ENCODE results near the gene C1orf185. TPM values are rescaled to one million over a fixed set of nuclear protein-coding genes. Genes with fewer than 3 reads are reported as not detected.

Gene C1orf185
- total and polyA plus RNA-seq, 9 of the 15 experiments (the other 6 are each of a cell fraction or from before 2014, with no cell fraction given), result not detected

DNA sequence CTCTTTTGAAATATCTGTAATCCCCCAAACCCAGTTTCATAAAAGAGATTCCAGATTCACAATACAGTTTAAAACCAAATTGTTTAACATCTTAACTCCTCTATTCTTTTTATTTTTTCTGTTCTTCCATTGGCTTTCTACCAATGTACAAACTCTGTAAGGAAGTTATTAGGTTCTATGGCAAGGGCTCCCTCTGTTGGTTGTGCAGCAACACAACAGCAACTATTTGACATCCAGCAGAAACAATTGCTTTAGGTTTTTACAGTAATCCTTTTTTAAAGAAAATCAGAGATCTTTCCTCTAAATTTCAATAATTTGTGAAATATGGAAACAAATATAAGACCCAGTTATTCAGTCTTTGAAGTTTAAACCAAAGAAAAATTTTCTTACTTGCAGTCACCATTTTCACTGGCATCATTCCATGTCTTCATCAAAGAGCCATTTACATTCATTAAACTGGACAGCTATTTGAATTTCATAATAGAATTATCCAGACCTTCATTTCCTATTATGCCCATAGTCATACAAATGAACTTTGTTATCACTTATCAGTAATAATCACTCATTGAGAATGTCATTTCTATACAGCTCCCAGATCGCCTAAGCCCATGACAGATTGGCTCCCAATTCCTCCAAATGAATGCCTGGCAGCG, 87.5 kb downstream of the C1orf185 start:
- FAIRE-seq (peak; percentile 85), ATAC-seq (peak; percentile 80), DNase-seq (ENCODE audit: extremely low read depth in 1 of 4, low spot score in 3 of 4) (peak; percentile 75 to 79 (median 76))
- ChIA-PET POLR2A (interaction anchor here (0.6 to 1.5 kb wide), 4 partner anchors 10 to 418 kb away, joined by 3 read pairs; no protein-coding TSS in a partner anchor), CTCF (ENCODE audit: low intra/inter-chr PET ratio) (interaction anchor here (0.5 to 5.9 kb wide), 7 partner anchors 24 to 820 kb away, joined by 3 to 58 read pairs (median 3); no protein-coding TSS in a partner anchor)
- Histone ChIP-seq H3K4me1 (replicated peaks in 1 of 2; ENCODE audit: control insufficient read depth in 2 of 2, insufficient read depth in 2 of 2, low read length in 2 of 2) (peaks cover 0 to 3% of the 10 kb centered on the region in 2 experiments; a peak in 1 of 5 replicates), H3K4me3 (no peak overlapping the region), H3K9me3 (replicated peaks; ENCODE audit: control insufficient read depth, insufficient read depth, low read depth, low read length) (no peaks in the 10 kb centered on the region), H3K27ac (ENCODE audit: extremely low read depth, low read depth, low read length) (no peak overlapping the region), H2AFZ (ENCODE audit: low read depth, low read length) (no peak overlapping the region), H3K9ac (ENCODE audit: insufficient read depth in 1 of 2, low read depth in 2 of 2, low read length in 2 of 2) (no peak overlapping the region), H3K27me3 (ENCODE audit: control insufficient read depth in 2 of 2, insufficient read depth in 2 of 2, low read length in 2 of 2) (peaks cover 0 to 3% of the 10 kb centered on the region in 2 experiments; a peak in 1 of 5 replicates), H3K36me3 (ENCODE audit: control insufficient read depth, insufficient read depth, low read length) (no peaks in the 10 kb centered on the region), H3K4me2 (ENCODE audit: insufficient read depth, low read length) (no peak overlapping the region), H3K79me2 (ENCODE audit: control insufficient read depth, insufficient read depth, low read length) (no peaks in the 10 kb centered on the region), H4K20me1 (replicated peaks; ENCODE audit: control insufficient read depth, insufficient read depth, low read length) (no peaks in the 10 kb centered on the region), H3K9me1 (ENCODE audit: control insufficient read depth, insufficient read depth, low read length) (no peaks in the 10 kb centered on the region)
- in situ Hi-C loops (cut with MboI) (loop anchor here (5.0 to 10.0 kb wide), 3 partner anchors 265 to 815 kb away; no protein-coding TSS in a partner anchor), intact Hi-C loops (cut with micrococcal nuclease) (loop anchor here (1.0 kb wide), 5 partner anchors 101 to 821 kb away; no protein-coding TSS in a partner anchor)
- WGBS (ENCODE audit: insufficient coverage, low coverage, missing lambda C conversion rate), result 22% methylated on average over 2 of the region's 2 CpGs
- no TSS peak for BruUV-seq (replicated peaks)
- TF ChIP-seq ZNF384 (IDR thresholded peaks at IDR 0.05; ENCODE audit: low read depth, low read length), result peak; percentile 81
- peak; percentile 40; the same call in 1 of the 2 replicates for TF ChIP-seq ETV1 (tag; conservative IDR thresholded peaks at IDR 0.05; ENCODE audit: low read depth)
- no peak for TF ChIP-seq PHF20 (IDR thresholded peaks at IDR 0.05; ENCODE audit: partially characterized antibody)
- no peak for TF ChIP-seq RBM15 (IDR thresholded peaks at IDR 0.05; ENCODE audit: insufficient read depth, low read length)
- 0 out of 2 replicates have a peak, but pooled peaks have one; percentile 22 for TF ChIP-seq RB1 (IDR thresholded peaks at IDR 0.05; ENCODE audit: low read depth)
- TF ChIP-seq, protein P1, sequence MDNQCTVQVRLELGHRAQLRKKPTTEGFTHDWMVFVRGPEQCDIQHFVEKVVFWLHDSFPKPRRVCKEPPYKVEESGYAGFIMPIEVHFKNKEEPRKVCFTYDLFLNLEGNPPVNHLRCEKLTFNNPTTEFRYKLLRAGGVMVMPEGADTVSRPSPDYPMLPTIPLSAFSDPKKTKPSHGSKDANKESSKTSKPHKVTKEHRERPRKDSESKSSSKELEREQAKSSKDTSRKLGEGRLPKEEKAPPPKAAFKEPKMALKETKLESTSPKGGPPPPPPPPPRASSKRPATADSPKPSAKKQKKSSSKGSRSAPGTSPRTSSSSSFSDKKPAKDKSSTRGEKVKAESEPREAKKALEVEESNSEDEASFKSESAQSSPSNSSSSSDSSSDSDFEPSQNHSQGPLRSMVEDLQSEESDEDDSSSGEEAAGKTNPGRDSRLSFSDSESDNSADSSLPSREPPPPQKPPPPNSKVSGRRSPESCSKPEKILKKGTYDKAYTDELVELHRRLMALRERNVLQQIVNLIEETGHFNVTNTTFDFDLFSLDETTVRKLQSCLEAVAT (IDR thresholded peaks at IDR 0.05), result no peak
- TF ChIP-seq E2F5 (CRISPR knock-in tag; IDR thresholded peaks at IDR 0.05), result no peak
- TF ChIP-seq, protein P2, sequence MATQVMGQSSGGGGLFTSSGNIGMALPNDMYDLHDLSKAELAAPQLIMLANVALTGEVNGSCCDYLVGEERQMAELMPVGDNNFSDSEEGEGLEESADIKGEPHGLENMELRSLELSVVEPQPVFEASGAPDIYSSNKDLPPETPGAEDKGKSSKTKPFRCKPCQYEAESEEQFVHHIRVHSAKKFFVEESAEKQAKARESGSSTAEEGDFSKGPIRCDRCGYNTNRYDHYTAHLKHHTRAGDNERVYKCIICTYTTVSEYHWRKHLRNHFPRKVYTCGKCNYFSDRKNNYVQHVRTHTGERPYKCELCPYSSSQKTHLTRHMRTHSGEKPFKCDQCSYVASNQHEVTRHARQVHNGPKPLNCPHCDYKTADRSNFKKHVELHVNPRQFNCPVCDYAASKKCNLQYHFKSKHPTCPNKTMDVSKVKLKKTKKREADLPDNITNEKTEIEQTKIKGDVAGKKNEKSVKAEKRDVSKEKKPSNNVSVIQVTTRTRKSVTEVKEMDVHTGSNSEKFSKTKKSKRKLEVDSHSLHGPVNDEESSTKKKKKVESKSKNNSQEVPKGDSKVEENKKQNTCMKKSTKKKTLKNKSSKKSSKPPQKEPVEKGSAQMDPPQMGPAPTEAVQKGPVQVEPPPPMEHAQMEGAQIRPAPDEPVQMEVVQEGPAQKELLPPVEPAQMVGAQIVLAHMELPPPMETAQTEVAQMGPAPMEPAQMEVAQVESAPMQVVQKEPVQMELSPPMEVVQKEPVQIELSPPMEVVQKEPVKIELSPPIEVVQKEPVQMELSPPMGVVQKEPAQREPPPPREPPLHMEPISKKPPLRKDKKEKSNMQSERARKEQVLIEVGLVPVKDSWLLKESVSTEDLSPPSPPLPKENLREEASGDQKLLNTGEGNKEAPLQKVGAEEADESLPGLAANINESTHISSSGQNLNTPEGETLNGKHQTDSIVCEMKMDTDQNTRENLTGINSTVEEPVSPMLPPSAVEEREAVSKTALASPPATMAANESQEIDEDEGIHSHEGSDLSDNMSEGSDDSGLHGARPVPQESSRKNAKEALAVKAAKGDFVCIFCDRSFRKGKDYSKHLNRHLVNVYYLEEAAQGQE (IDR thresholded peaks at IDR 0.05; ENCODE audit: borderline replicate concordance), result peak; percentile 90
- TF ChIP-seq, protein P2 (CRISPR knock-in tag; IDR thresholded peaks at IDR 0.05; ENCODE audit: low read depth), result no peak
- TF ChIP-seq, protein P3, sequence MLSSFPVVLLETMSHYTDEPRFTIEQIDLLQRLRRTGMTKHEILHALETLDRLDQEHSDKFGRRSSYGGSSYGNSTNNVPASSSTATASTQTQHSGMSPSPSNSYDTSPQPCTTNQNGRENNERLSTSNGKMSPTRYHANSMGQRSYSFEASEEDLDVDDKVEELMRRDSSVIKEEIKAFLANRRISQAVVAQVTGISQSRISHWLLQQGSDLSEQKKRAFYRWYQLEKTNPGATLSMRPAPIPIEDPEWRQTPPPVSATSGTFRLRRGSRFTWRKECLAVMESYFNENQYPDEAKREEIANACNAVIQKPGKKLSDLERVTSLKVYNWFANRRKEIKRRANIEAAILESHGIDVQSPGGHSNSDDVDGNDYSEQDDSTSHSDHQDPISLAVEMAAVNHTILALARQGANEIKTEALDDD (IDR thresholded peaks at IDR 0.05), result no peak

All from K562 (cell line).